GM19467 (cell line): ENCODE data around the gene ZDHHC19.
A peak's percentile ranks its signal among the peaks of the same experiment; 100 is the strongest.
"Not testable (repeated sequence)": the region's sequence is repeated elsewhere in the genome, so short reads cannot be mapped to it uniquely, and the experiment has no call there.

ENCODE experiments used
- ATAC-seq: cut with Tn5 transposase; IDR thresholded peaks from one replicate; pipeline ENCODE4 v1.9.1; 2021; ENCODE audit warnings: mild to moderate bottlenecking, moderate library complexity; ENCODE audit not compliant: unreplicated experiment

ZDHHC19 gene

GRCh38 chr3:196205442-196206205, 5.6 kb downstream of the ZDHHC19 start:
- ATAC-seq, result not testable (repeated sequence)

- no peak for ATAC-seq
Measured at GRCh38 chr3:196203846-196204245, 7.4 kb downstream of the ZDHHC19 start.

- no peak for ATAC-seq
Measured at GRCh38 chr3:196202516-196202970, 8.7 kb downstream of the ZDHHC19 start.

GRCh38 chr3:196198771-196199753, 12.1 kb downstream of the ZDHHC19 start:
- ATAC-seq, result no peak

- no peak for ATAC-seq
Measured at GRCh38 chr3:196198081-196198675, 13.0 kb downstream of the ZDHHC19 start.

GRCh38 chr3:196197524-196197923, 13.7 kb downstream of the ZDHHC19 start:
- no peak for ATAC-seq

GRCh38 chr3:196195664-196196265, 15.4 kb downstream of the ZDHHC19 start:
- ATAC-seq, result no peak

- ATAC-seq, result no peak
Measured at GRCh38 chr3:196194542-196194915, 16.7 kb downstream of the ZDHHC19 start.

- ATAC-seq, result no peak
Measured at GRCh38 chr3:196193736-196194541, 17.3 kb downstream of the ZDHHC19 start.

GRCh38 chr3:196193133-196193735, 18.0 kb downstream of the ZDHHC19 start:
- no peak for ATAC-seq

- ATAC-seq, result no peak
Measured at GRCh38 chr3:196192524-196193051, 18.6 kb downstream of the ZDHHC19 start.

- ATAC-seq, result peak; percentile 43
Measured at GRCh38 chr3:196192036-196192523, 19.1 kb downstream of the ZDHHC19 start.

- no peak for ATAC-seq
Measured at GRCh38 chr3:196189566-196190347, 21.4 kb downstream of the ZDHHC19 start.

- ATAC-seq, result peak; percentile 45
Measured at GRCh38 chr3:196186651-196187573, 24.3 kb downstream of the ZDHHC19 start.

- ATAC-seq, result no peak
Measured at GRCh38 chr3:196184881-196185280, 26.3 kb downstream of the ZDHHC19 start.

GRCh38 chr3:196184169-196184432, 27.1 kb downstream of the ZDHHC19 start:
- not testable (repeated sequence) for ATAC-seq

- ATAC-seq, result no peak
Measured at GRCh38 chr3:196181127-196181546, 30.1 kb downstream of the ZDHHC19 start.

GRCh38 chr3:196180346-196180745, 30.9 kb downstream of the ZDHHC19 start:
- ATAC-seq, result no peak
